Natural killer cell (primary cell): ENCODE data around the gene SLC7A6OS. TPM values are rescaled to one million over a fixed set of nuclear protein-coding genes. Genes with fewer than 3 reads are reported as not detected.

Experiments used
- ATAC-seq, 3 donors: fragments of 150-1000 bp in 2 of 3; fragments of 200-7000 bp in 1 of 3; cut with Tn5 transposase; 1 replicate in 1 of 3; 2 replicates in 2 of 3; pipeline ENCODE4 v1.10.0; 2021; ENCODE audit warnings: mild to moderate bottlenecking in 2 of 3, moderate library complexity in 2 of 3
- DNase-seq, 2 donors: peaks; one replicate each; pipeline versions ENCODE4 v3.0.0 to v3.0.0-alpha.2; 2013 to 2021; ENCODE audit warnings: mixed read lengths in 1 of 2
- H3K27ac ChIP-seq: one replicate; pipeline ENCODE4 v1.5.1; 2013; ENCODE audit warnings: mild to moderate bottlenecking, low read length
- H3K27me3 ChIP-seq: one replicate; pipeline ENCODE4 v1.6.1; 2013; ENCODE audit warnings: low read length; ENCODE audit not compliant: control insufficient read depth, insufficient read depth
- H3K36me3 ChIP-seq: one replicate; pipeline ENCODE4 v1.6.1; 2013; ENCODE audit warnings: low read length; ENCODE audit not compliant: control insufficient read depth, insufficient read depth
- H3K4me1 ChIP-seq: one replicate; pipeline ENCODE4 v1.6.1; 2013; ENCODE audit warnings: low read length; ENCODE audit not compliant: control insufficient read depth, insufficient read depth
- H3K4me3 ChIP-seq: one replicate; pipeline ENCODE4 v1.5.1; 2013; ENCODE audit warnings: low read length
- H3K9me3 ChIP-seq: one replicate; pipeline ENCODE4 v1.6.1; 2013; ENCODE audit warnings: low read length; ENCODE audit not compliant: control insufficient read depth, insufficient read depth
- H3K27ac Mint-ChIP-seq, 2 donors: one replicate each; pipeline ENCODE4 v1.8.0; 2022; ENCODE audit warnings: mild to moderate bottlenecking in 2 of 2, mixed read lengths in 2 of 2, moderate library complexity in 1 of 2
- H3K27me3 Mint-ChIP-seq, 2 donors: one replicate each; pipeline ENCODE4 v1.8.0; 2022; ENCODE audit warnings: low read depth in 2 of 2, mixed read lengths in 2 of 2
- H3K36me3 Mint-ChIP-seq: one replicate; pipeline ENCODE4 v1.8.0; 2022; ENCODE audit warnings: mixed read lengths
- H3K4me1 Mint-ChIP-seq, 2 donors: one replicate each; pipeline ENCODE4 v1.8.0; 2022; ENCODE audit warnings: mixed read lengths in 2 of 2
- H3K4me3 Mint-ChIP-seq: one replicate; pipeline ENCODE4 v1.8.0; 2022; ENCODE audit warnings: mild to moderate bottlenecking, moderate library complexity, mixed read lengths
- H3K9me3 Mint-ChIP-seq, 2 donors: one replicate each; pipeline ENCODE4 v1.8.0; 2022; ENCODE audit warnings: mixed read lengths in 2 of 2
- WGBS: methylation state at CpG from one replicate; pipeline ENCODE4 v1.1.7; 2013; ENCODE audit warnings: missing lambda C conversion rate; ENCODE audit not compliant: insufficient coverage; 5-methylcytosine and 5-hydroxymethylcytosine counted together
- intact Hi-C: fragments of 100-400 bp; cut with micrococcal nuclease; formaldehyde crosslinking; loops from one replicate; pipeline ENCODE4 v1.14.2; 2022
- total RNA-seq, 4 donors: library from RNA; stranded (reverse); fragments of 120-200 nt in 1 of 4; gene quantifications; one replicate each; pipeline versions ENCODE4 v1.2.3 to v1.2.4, GENCODE V29; 2013 to 2022
- TF ChIP-seq, protein P1 (sequence below): fragments of 200-600 bp; IDR thresholded peaks from one replicate; pipeline ENCODE4 v1.8.0; 2022; ENCODE audit warnings: antibody characterized with exemption

Gene SLC7A6OS
- total RNA-seq, 3 donors from 2014 or later (not counting 1 experiment from before 2014, with no cell fraction given) = 46.3 to 57.3 (median 56.1) TPM

DNA sequence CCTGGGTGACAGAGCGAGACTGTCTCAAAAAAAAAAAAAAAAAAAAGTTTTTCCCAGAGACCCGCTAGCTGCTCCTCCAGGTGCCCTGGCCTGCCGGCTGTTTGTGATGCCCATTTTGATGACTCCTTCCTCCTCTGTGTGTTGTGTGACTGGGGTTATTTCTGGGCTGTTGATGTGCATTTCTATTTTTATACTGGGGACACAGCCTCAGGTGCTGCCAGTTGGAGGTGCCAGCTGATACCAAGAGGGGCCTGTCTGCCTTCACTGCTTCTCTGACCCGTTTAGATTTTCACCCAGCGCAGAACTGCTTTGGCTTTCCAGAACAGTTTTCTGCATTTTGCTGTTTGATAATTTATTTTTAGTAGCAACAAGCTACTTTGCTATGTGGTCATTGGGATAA lies 58.9 kb downstream of the SLC7A6OS start:
- Histone ChIP-seq H3K27ac (no peak overlapping the region), H3K36me3 (peaks cover 9% of the 10 kb centered on the region), H3K9me3 (no peaks in the 10 kb centered on the region), H3K4me3 (no peak overlapping the region), H3K4me1 (peaks cover 12% of the 10 kb centered on the region), H3K27me3 (no peaks in the 10 kb centered on the region)
- H3K4me3 Mint-ChIP-seq = no peak overlapping the region
- no peak overlapping the region for H3K27ac Mint-ChIP-seq
- TF ChIP-seq, protein P1, sequence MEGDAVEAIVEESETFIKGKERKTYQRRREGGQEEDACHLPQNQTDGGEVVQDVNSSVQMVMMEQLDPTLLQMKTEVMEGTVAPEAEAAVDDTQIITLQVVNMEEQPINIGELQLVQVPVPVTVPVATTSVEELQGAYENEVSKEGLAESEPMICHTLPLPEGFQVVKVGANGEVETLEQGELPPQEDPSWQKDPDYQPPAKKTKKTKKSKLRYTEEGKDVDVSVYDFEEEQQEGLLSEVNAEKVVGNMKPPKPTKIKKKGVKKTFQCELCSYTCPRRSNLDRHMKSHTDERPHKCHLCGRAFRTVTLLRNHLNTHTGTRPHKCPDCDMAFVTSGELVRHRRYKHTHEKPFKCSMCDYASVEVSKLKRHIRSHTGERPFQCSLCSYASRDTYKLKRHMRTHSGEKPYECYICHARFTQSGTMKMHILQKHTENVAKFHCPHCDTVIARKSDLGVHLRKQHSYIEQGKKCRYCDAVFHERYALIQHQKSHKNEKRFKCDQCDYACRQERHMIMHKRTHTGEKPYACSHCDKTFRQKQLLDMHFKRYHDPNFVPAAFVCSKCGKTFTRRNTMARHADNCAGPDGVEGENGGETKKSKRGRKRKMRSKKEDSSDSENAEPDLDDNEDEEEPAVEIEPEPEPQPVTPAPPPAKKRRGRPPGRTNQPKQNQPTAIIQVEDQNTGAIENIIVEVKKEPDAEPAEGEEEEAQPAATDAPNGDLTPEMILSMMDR = no peak
- WGBS = 63% methylated on average over 5 of the region's 5 CpGs
- H3K36me3 Mint-ChIP-seq = no peaks in the 10 kb centered on the region
- intact Hi-C loops = no loop called here
- ATAC-seq (no peak), DNase-seq (no peak)
- H3K9me3 Mint-ChIP-seq = no peaks in the 10 kb centered on the region
- H3K4me1 Mint-ChIP-seq = no peaks in the 10 kb centered on the region
- no peaks in the 10 kb centered on the region for H3K27me3 Mint-ChIP-seq

DNA sequence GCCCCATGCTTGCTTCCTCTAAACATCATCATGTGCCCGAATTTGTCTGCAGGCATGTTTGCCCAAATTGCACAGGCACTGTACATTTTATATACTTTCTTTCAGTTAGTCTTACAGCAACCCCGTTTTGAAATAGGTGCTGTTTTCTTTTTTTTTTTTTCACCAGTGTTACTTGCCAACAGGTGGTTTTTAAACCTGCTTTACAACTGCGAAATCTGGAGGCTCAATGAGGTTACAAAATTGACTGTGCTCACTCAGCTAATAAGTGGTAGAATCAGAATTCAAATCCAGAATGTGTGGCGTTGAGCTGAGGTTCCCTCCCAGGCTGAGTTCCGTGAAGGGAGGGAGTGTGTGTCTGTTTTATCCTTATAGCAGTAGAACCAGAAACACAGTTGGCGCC lies 59.8 kb downstream of the SLC7A6OS start:
- no peaks in the 10 kb centered on the region for H3K36me3 Mint-ChIP-seq
- intact Hi-C loops = no loop called here
- peaks cover 6% of the 10 kb centered on the region in 2 donors for H3K4me1 Mint-ChIP-seq
- Histone ChIP-seq H3K9me3 (no peaks in the 10 kb centered on the region), H3K4me1 (peaks cover 21% of the 10 kb centered on the region), H3K27me3 (no peaks in the 10 kb centered on the region), H3K36me3 (peaks cover 9% of the 10 kb centered on the region), H3K4me3 (no peak overlapping the region), H3K27ac (no peak overlapping the region)
- DNase-seq (no peak), ATAC-seq (no peak)
- no peaks in the 10 kb centered on the region for H3K27me3 Mint-ChIP-seq
- 92% methylated on average over 6 of the region's 6 CpGs for WGBS
- H3K27ac Mint-ChIP-seq = no peak overlapping the region
- H3K4me3 Mint-ChIP-seq = no peak overlapping the region
- TF ChIP-seq, protein P1 = no peak
- no peaks in the 10 kb centered on the region for H3K9me3 Mint-ChIP-seq

DNA sequence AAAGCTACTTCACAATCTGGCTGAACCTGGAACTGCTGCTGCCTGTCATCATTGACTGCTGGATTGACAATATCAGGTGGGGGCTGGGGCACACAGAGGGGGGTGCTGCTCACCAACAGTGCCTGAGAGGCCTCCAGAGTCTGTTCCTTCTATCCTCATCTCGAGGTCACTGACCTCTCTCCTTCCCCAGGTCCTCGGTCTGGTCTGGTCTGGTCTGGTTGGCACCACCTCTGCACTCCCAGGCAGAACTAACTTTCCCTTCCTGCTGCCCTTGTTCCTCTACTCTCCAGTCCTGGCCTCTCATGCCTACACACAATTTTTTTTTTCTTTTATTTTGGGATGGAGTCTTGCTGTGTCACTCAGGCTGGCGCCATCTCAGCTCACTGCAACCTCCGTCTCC lies 61.4 kb downstream of the SLC7A6OS start:
- Histone ChIP-seq H3K27me3 (no peaks in the 10 kb centered on the region), H3K4me3 (no peak overlapping the region), H3K27ac (no peak overlapping the region), H3K4me1 (peaks cover 32% of the 10 kb centered on the region), H3K36me3 (peaks cover 3% of the 10 kb centered on the region), H3K9me3 (no peaks in the 10 kb centered on the region)
- H3K27me3 Mint-ChIP-seq = no peaks in the 10 kb centered on the region
- no peaks in the 10 kb centered on the region for H3K36me3 Mint-ChIP-seq
- H3K4me1 Mint-ChIP-seq = peaks cover 11 to 21% of the 10 kb centered on the region in 2 donors
- intact Hi-C loops = no loop called here
- TF ChIP-seq, protein P1 = no peak
- ATAC-seq (no peak), DNase-seq (no peak)
- no peaks in the 10 kb centered on the region for H3K9me3 Mint-ChIP-seq
- H3K4me3 Mint-ChIP-seq = no peak overlapping the region
- 83% methylated on average over 4 of the region's 4 CpGs for WGBS
- no peak overlapping the region for H3K27ac Mint-ChIP-seq

Other genes with a start within 250 kb of the SLC7A6OS start
- 100 to 1,000 TPM; 241 to 282 (median 263) TPM for gene NFATC3, start 225.6 kb downstream of the SLC7A6OS start, total RNA-seq
- gene ESRP2, start 74.8 kb downstream of the SLC7A6OS start, total RNA-seq = not detected
- gene PLA2G15, start 65.6 kb downstream of the SLC7A6OS start, total RNA-seq = 10 to 100 TPM in 2 of 3 donors, 1 to 10 TPM in 1; 5.6 to 13.0 (median 12.7) TPM
- gene SLC7A6, start 46.4 kb downstream of the SLC7A6OS start, total RNA-seq = 10 to 100 TPM; 46.6 to 84.9 (median 69.6) TPM
- 10 to 100 TPM; 60.7 to 84.7 (median 68.2) TPM for gene PRMT7, start 73 bp upstream of the SLC7A6OS start, total RNA-seq
- 10 to 100 TPM in 1 of 3 donors, 1 to 10 TPM in 2; 2.4 to 13.3 (median 3.2) TPM for gene SMPD3, start 137.6 kb upstream of the SLC7A6OS start, total RNA-seq
- gene ZFP90, start 228.3 kb upstream of the SLC7A6OS start, total RNA-seq = 10 to 100 TPM; 23.1 to 36.0 (median 35.3) TPM